Vagina (tissue), 2 donors: ENCODE measurements around the gene DDX50.

ENCODE experiments used
- POLR2AphosphoS5 ChIP-seq, 2 donors: sonication (generic); formaldehyde crosslinking; IDR thresholded peaks; one replicate each; pipeline ENCODE4 v1.9.0; 2017; ENCODE audit warnings: antibody characterized with exemption in 2 of 2, mild to moderate bottlenecking in 2 of 2, low read depth in 1 of 2; ENCODE audit not compliant: insufficient read depth in 1 of 2
- TF ChIP-seq, protein P1 (sequence below), 3 experiments: fragments of 450-650 bp in 2 of 3; fragments of 200-600 bp in 1 of 3; sonication (generic) in 1 of 3; IDR thresholded peaks; one replicate each; pipeline ENCODE4 v1.5.1; 2017 to 2019; ENCODE audit warnings: antibody characterized with exemption in 3 of 3, mild to moderate bottlenecking in 2 of 3, moderate library complexity in 2 of 3

DNA sequence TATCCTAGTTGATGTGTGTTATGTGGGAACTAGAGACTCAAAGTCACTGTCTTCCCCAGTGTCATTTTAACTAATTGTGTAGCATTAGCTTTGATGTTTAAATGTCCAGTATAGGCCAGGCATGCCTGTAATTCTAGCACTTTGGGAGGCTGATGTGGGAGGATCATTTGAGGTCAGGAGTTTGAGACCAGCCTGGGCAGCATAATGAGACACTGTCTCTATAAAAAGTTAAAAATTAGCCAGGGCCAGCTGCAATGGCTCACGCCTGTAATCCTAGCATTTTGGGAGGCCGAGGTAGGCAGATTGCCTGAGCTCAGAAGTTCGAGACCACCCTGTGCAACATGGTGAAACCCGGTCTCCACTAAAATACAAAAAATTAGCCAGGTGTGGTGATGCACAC, 24.4 kb downstream of the DDX50 start:
- TF ChIP-seq, protein P1, sequence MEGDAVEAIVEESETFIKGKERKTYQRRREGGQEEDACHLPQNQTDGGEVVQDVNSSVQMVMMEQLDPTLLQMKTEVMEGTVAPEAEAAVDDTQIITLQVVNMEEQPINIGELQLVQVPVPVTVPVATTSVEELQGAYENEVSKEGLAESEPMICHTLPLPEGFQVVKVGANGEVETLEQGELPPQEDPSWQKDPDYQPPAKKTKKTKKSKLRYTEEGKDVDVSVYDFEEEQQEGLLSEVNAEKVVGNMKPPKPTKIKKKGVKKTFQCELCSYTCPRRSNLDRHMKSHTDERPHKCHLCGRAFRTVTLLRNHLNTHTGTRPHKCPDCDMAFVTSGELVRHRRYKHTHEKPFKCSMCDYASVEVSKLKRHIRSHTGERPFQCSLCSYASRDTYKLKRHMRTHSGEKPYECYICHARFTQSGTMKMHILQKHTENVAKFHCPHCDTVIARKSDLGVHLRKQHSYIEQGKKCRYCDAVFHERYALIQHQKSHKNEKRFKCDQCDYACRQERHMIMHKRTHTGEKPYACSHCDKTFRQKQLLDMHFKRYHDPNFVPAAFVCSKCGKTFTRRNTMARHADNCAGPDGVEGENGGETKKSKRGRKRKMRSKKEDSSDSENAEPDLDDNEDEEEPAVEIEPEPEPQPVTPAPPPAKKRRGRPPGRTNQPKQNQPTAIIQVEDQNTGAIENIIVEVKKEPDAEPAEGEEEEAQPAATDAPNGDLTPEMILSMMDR (IDR thresholded peaks at IDR 0.05): no peak
- TF ChIP-seq POLR2AphosphoS5 (IDR thresholded peaks at IDR 0.05; ENCODE audit: insufficient read depth in 1 of 2, low read depth in 1 of 2): no peak
